HepG2 (cell line): Measurements from ENCODE around the gene COL18A1. TPM values are rescaled to one million over a fixed set of nuclear protein-coding genes. Genes with fewer than 3 reads are reported as not detected.

Experiments
- BCL6 ChIP-seq: IDR thresholded peaks from 2 replicates; pipeline ENCODE4 v1.6.1; 2016; ENCODE audit warnings: missing genetic modification reagents, missing compliant biosample characterization
- DNMT3B ChIP-seq: conservative IDR thresholded peaks from 2 replicates; pipeline ENCODE4 v1.6.1; 2016; ENCODE audit warnings: missing biosample characterization, control low read depth
- FOXC1 ChIP-seq: sonication (generic); formaldehyde crosslinking; IDR thresholded peaks from 2 replicates; pipeline ENCODE4 v1.8.0; 2022; ENCODE audit warnings: mild to moderate bottlenecking, missing genetic modification reagents, borderline replicate concordance
- HMG20A ChIP-seq: IDR thresholded peaks from 2 replicates; pipeline ENCODE4 v1.6.1; 2016; ENCODE audit warnings: borderline replicate concordance
- KLF12 ChIP-seq: sonication (generic); formaldehyde crosslinking; IDR thresholded peaks from 2 replicates; pipeline ENCODE4 v1.4.0; 2020; ENCODE audit warnings: missing genetic modification reagents, borderline replicate concordance
- KMT2B ChIP-seq: IDR thresholded peaks from 2 replicates; pipeline ENCODE4 v1.6.1; 2016; ENCODE audit warnings: missing genetic modification reagents, missing compliant biosample characterization
- MAF1 ChIP-seq: sonication (generic); formaldehyde crosslinking; IDR thresholded peaks from 2 replicates; pipeline ENCODE4 v1.5.0; 2020; ENCODE audit warnings: missing genetic modification reagents, borderline replicate concordance
- MAFK ChIP-seq, 2 experiments: IDR thresholded peaks in 1 of 2; conservative IDR thresholded peaks in 1 of 2; 2 replicates each; pipeline ENCODE4 v1.6.1; 2011; ENCODE audit warnings: improper control_type of control experiment in 2 of 2, low read length in 2 of 2
- MED13 ChIP-seq: sonication (generic); formaldehyde crosslinking; IDR thresholded peaks from 2 replicates; pipeline ENCODE4 v1.5.0; 2020; ENCODE audit warnings: missing genetic modification reagents
- MYC ChIP-seq: sonication (generic); formaldehyde crosslinking; IDR thresholded peaks from 2 replicates; pipeline ENCODE4 v1.9.0; 2021; ENCODE audit warnings: missing genetic modification reagents, borderline replicate concordance
- NFKB2 ChIP-seq: sonication (generic); formaldehyde crosslinking; IDR thresholded peaks from 2 replicates; pipeline ENCODE4 v1.4.0; 2020; ENCODE audit warnings: missing genetic modification reagents, borderline replicate concordance
- PHF21A ChIP-seq: sonication (generic); formaldehyde crosslinking; IDR thresholded peaks from 2 replicates; pipeline ENCODE4 v1.5.0; 2020; ENCODE audit warnings: mild to moderate bottlenecking, missing genetic modification reagents
- SATB2 ChIP-seq: sonication (generic); formaldehyde crosslinking; IDR thresholded peaks from 2 replicates; pipeline ENCODE4 v1.5.0; 2020; ENCODE audit warnings: missing genetic modification reagents
- SOX5 ChIP-seq: IDR thresholded peaks from 2 replicates; pipeline ENCODE4 v1.6.1; 2016; ENCODE audit warnings: borderline replicate concordance
- SRSF9 ChIP-seq: fragments of 200-400 bp; formaldehyde crosslinking; IDR thresholded peaks from 2 replicates; pipeline ENCODE4 v1.6.1; 2018; ENCODE audit warnings: borderline replicate concordance, mild to moderate bottlenecking, low read depth, low read length; ENCODE audit not compliant: insufficient read depth, poor library complexity, severe bottlenecking
- STAT5B ChIP-seq: sonication (generic); formaldehyde crosslinking; IDR thresholded peaks from 2 replicates; pipeline ENCODE4 v1.4.0; 2020; ENCODE audit warnings: missing genetic modification reagents
- SUZ12 ChIP-seq: fragments of 150-350 bp; IDR thresholded peaks from 2 replicates; pipeline ENCODE4 v1.6.1; 2014; ENCODE audit warnings: low read depth, low read length
- TBL1XR1 ChIP-seq: fragments of 150-350 bp; IDR thresholded peaks from 2 replicates; pipeline ENCODE4 v1.6.1; 2014; ENCODE audit warnings: borderline replicate concordance, low read length; ENCODE audit not compliant: partially characterized antibody
- TBP ChIP-seq: sonication (generic); formaldehyde crosslinking; IDR thresholded peaks from 2 replicates; pipeline ENCODE4 v1.5.0; 2020; ENCODE audit warnings: missing genetic modification reagents
- XRCC5 ChIP-seq: fragments of 200-400 bp; formaldehyde crosslinking; optimal IDR thresholded peaks from 2 replicates; pipeline ENCODE3; 2017; ENCODE audit warnings: mild to moderate bottlenecking, low read length
- ZNF3 ChIP-seq: IDR thresholded peaks from 2 replicates; pipeline ENCODE4 v1.7.0; 2017; ENCODE audit warnings: inconsistent platforms
- ZNF430 ChIP-seq: sonication (generic); formaldehyde crosslinking; IDR thresholded peaks from 2 replicates; pipeline ENCODE4 v1.9.0; 2021; ENCODE audit warnings: mild to moderate bottlenecking, missing genetic modification reagents
- ZNF446 ChIP-seq: sonication (generic); formaldehyde crosslinking; IDR thresholded peaks from 2 replicates; pipeline ENCODE4 v1.5.0; 2020; ENCODE audit warnings: mild to moderate bottlenecking, missing genetic modification reagents
- ZNF510 ChIP-seq: sonication (generic); formaldehyde crosslinking; IDR thresholded peaks from 2 replicates; pipeline ENCODE4 v1.4.0; 2020; ENCODE audit warnings: low read depth, mild to moderate bottlenecking, missing genetic modification reagents
- ZNF790 ChIP-seq: sonication (generic); formaldehyde crosslinking; IDR thresholded peaks from 2 replicates; pipeline ENCODE4 v1.8.0; 2022; ENCODE audit warnings: missing genetic modification reagents, mild to moderate bottlenecking, borderline replicate concordance
- ZSCAN31 ChIP-seq: sonication (generic); formaldehyde crosslinking; IDR thresholded peaks from 2 replicates; pipeline ENCODE4 v1.5.0; 2020; ENCODE audit warnings: low read depth, mild to moderate bottlenecking, missing genetic modification reagents
- polyA plus RNA-seq, 8 experiments: library from polyadenylated mRNA; depleted of rRNA in 3 of 8; stranded (reverse) in 7 of 8; unstranded in 1 of 8; fragments of >200 nt; fragmentation: Illumina TruSeq in 4 of 8; extraction: Trizol in 4 of 8; gene quantifications; 2 replicates each; pipeline versions ENCODE4 v1.2.1 to v1.2.3, GENCODE V29; 2011 to 2016; ENCODE audit warnings: low read depth in 4 of 8, missing spikeins in 1 of 8, mixed read lengths in 1 of 8; ENCODE audit not compliant: insufficient read depth in 1 of 8
- total RNA-seq, 5 experiments: library from RNA; depleted of rRNA; stranded (reverse); fragments of >200 nt; fragmentation: Illumina TruSeq; extraction: Trizol; gene quantifications; 2 replicates each; pipeline ENCODE4 v1.2.3, GENCODE V29; 2016; ENCODE audit warnings: low read depth in 1 of 5
- TF ChIP-seq, protein P1 (sequence below): sonication (generic); formaldehyde crosslinking; IDR thresholded peaks from 2 replicates; pipeline ENCODE4 v1.5.0; 2020; ENCODE audit warnings: missing genetic modification reagents
- TF ChIP-seq, protein P2 (sequence below): sonication (generic); formaldehyde crosslinking; IDR thresholded peaks from 2 replicates; pipeline ENCODE4 v1.5.0; 2020; ENCODE audit warnings: missing genetic modification reagents
- TF ChIP-seq, protein P3 (sequence below): sonication (generic); formaldehyde crosslinking; IDR thresholded peaks from 2 replicates; pipeline ENCODE4 v1.4.0; 2020; ENCODE audit warnings: missing genetic modification reagents; ENCODE audit errors: not compliant biosample characterization
- TF ChIP-seq, protein P4 (sequence below): sonication (generic); formaldehyde crosslinking; IDR thresholded peaks from 2 replicates; pipeline ENCODE4 v1.5.0; 2020; ENCODE audit warnings: missing genetic modification reagents

Gene COL18A1
- total and polyA plus RNA-seq, 2 of the 13 experiments (the other 11 are each of a cell fraction or from before 2014, with no cell fraction given): 79.0 to 102 TPM

- TF ChIP-seq MYC (CRISPR knock-in tag): no peak
- no peak for TF ChIP-seq ZNF446 (CRISPR knock-in tag)
- TF ChIP-seq KLF12 (CRISPR knock-in tag): no peak
- TF ChIP-seq ZSCAN31 (CRISPR knock-in tag): no peak
- no peak for TF ChIP-seq MAFK (conservative IDR thresholded peaks at IDR 0.05 in 1 of 2, IDR thresholded peaks at IDR 0.05 in 1 of 2; ENCODE audit: low read length in 2 of 2)
- no peak for TF ChIP-seq MAF1
- TF ChIP-seq, protein P1, sequence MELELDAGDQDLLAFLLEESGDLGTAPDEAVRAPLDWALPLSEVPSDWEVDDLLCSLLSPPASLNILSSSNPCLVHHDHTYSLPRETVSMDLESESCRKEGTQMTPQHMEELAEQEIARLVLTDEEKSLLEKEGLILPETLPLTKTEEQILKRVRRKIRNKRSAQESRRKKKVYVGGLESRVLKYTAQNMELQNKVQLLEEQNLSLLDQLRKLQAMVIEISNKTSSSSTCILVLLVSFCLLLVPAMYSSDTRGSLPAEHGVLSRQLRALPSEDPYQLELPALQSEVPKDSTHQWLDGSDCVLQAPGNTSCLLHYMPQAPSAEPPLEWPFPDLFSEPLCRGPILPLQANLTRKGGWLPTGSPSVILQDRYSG (CRISPR knock-in tag): no peak
- no peak for TF ChIP-seq SRSF9
- TF ChIP-seq, protein P2, sequence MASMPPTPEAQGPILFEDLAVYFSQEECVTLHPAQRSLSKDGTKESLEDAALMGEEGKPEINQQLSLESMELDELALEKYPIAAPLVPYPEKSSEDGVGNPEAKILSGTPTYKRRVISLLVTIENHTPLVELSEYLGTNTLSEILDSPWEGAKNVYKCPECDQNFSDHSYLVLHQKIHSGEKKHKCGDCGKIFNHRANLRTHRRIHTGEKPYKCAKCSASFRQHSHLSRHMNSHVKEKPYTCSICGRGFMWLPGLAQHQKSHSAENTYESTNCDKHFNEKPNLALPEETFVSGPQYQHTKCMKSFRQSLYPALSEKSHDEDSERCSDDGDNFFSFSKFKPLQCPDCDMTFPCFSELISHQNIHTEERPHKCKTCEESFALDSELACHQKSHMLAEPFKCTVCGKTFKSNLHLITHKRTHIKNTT (CRISPR knock-in tag): no peak
- no peak for TF ChIP-seq SUZ12
- TF ChIP-seq ZNF3 (CRISPR knock-in tag): no peak
- no peak for TF ChIP-seq STAT5B (CRISPR knock-in tag)
- TF ChIP-seq, protein P3, sequence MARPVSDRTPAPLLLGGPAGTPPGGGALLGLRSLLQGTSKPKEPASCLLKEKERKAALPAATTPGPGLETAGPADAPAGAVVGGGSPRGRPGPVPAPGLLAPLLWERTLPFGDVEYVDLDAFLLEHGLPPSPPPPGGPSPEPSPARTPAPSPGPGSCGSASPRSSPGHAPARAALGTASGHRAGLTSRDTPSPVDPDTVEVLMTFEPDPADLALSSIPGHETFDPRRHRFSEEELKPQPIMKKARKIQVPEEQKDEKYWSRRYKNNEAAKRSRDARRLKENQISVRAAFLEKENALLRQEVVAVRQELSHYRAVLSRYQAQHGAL (CRISPR knock-in tag): no peak
- TF ChIP-seq NFKB2: peak; percentile 26; the same call in 1 of the 2 replicates
- TF ChIP-seq XRCC5: no peak
- peak; percentile 100 for TF ChIP-seq SOX5
- TF ChIP-seq TBL1XR1: no peak
- no peak for TF ChIP-seq ZNF430 (CRISPR knock-in tag)
- no peak for TF ChIP-seq ZNF510
- TF ChIP-seq PHF21A (CRISPR knock-in tag): no peak
- no peak for TF ChIP-seq ZNF790 (CRISPR knock-in tag)
- TF ChIP-seq, protein P4, sequence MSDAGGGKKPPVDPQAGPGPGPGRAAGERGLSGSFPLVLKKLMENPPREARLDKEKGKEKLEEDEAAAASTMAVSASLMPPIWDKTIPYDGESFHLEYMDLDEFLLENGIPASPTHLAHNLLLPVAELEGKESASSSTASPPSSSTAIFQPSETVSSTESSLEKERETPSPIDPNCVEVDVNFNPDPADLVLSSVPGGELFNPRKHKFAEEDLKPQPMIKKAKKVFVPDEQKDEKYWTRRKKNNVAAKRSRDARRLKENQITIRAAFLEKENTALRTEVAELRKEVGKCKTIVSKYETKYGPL (CRISPR knock-in tag): no peak
- TF ChIP-seq TBP (CRISPR knock-in tag): no peak
- TF ChIP-seq MED13: no peak
- TF ChIP-seq SATB2 (CRISPR knock-in tag): no peak
- TF ChIP-seq KMT2B: 0 out of 2 replicates have a peak, but pooled peaks have one; percentile 7
- no peak for TF ChIP-seq HMG20A (CRISPR knock-in tag)
- peak; percentile 65; the same call in 1 of the 2 replicates for TF ChIP-seq BCL6 (CRISPR knock-in tag)
- no peak for TF ChIP-seq DNMT3B (CRISPR knock-in tag)
- 0 out of 2 replicates have a peak, but pooled peaks have one; percentile 32 for TF ChIP-seq FOXC1 (CRISPR knock-in tag)
Measured at GRCh38 chr21:45356653-45357435, 48.1 kb upstream of the COL18A1 start (continued).
